SK-N-DZ (cell line): Measurements from ENCODE around the gene FGD2.
"Not testable (repeated sequence)": the region's sequence is repeated elsewhere in the genome, so short reads cannot be mapped to it uniquely, and the experiment has no call there.

Experiments used
- DNase-seq: peaks from one replicate; pipeline ENCODE4 v3.0.0-alpha.2; 2015; ENCODE audit warnings: low spot score

FGD2 gene

DNA sequence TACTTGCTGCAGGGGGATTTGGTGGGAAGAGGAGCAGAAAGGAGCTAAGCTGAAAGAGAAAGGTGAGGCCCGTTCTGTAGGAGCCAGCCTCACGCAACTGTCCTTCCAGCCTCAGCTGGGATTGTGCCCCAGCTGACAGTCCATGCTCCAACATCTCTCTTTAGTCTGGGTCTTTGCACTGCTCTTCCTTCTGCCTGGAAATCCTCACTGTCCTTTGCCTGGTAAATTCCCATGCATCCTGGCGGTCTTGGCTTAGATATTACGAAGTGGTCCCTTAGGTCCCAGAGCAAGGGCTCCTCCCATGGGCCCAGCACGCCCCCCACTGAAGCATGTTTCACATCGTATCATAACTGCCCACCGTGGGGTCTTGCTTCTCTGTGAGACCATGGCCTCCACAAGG, 52.2 kb downstream of the FGD2 start:
- no peak for DNase-seq

GRCh38 chr6:37058084-37058586, 52.7 kb downstream of the FGD2 start:
- DNase-seq: no peak

- DNase-seq: not testable (repeated sequence)
Measured at GRCh38 chr6:37058984-37059343, 53.5 kb downstream of the FGD2 start.

DNA sequence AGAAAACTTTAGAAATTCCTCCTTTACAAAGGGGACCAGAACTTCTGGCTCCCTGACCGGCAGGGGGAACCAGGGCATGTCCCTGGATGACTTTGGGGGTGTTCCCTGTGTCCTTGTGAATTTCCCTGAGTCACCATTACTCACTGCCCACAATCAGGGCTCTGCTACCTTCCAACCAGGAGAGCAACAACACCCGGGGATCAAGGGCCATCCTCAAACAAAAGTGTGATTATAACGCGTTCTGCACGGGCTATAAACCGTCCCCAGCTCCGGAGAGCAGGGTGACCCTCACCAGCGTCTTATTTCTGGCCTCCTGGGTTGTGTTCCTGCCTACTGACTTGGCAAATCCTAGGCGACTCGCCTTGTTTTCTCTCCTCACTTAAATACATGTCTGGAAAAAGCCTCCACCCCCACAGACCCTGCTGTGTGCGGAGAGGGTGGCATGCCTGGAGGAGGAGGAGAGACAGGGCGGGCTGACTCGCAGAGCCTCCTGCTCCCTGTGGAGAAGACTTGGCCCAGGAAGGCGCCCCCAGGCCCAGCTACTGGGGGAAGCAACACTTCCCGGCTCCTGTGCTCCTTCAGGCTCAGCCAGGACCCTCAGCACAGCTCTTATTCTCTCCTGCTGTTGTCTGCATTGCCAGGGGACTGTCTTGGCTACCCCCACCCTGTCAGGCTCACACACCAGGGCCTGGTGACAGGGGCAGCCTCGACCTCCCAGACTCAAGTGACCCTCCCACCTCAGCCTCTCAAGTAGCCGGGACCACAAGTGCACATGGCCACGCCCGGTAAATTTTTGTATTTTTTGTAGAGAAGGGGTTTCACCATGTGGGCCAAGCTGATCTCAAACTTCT, 54.1 kb downstream of the FGD2 start:
- peak; percentile 53 for DNase-seq

DNA sequence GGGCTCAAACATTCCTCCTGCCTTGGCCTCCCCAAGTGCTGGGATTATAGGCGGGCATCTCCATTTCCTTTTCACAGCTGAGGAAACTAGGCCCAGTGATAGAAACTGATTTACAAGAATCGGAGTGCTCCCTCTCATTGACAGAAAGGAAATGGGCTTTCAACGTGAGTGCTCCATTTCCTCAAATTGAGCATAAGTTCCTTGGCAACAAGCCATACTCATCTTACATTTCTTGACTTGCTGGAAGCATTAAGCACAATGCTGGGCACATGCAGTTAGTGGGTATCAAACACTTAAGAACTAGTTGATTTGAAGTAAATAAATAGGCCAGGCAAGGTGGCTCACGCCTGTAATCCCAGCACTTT, 54.7 kb downstream of the FGD2 start:
- DNase-seq: no peak

- DNase-seq: peak; percentile 50
Measured at GRCh38 chr6:37061157-37061804, 55.8 kb downstream of the FGD2 start.

- no peak for DNase-seq
Measured at GRCh38 chr6:37062424-37062823, 57.0 kb downstream of the FGD2 start.

- no peak for DNase-seq
Measured at GRCh38 chr6:37068356-37069270, 63.2 kb downstream of the FGD2 start.

GRCh38 chr6:37069639-37070038, 64.2 kb downstream of the FGD2 start:
- DNase-seq: no peak

DNA sequence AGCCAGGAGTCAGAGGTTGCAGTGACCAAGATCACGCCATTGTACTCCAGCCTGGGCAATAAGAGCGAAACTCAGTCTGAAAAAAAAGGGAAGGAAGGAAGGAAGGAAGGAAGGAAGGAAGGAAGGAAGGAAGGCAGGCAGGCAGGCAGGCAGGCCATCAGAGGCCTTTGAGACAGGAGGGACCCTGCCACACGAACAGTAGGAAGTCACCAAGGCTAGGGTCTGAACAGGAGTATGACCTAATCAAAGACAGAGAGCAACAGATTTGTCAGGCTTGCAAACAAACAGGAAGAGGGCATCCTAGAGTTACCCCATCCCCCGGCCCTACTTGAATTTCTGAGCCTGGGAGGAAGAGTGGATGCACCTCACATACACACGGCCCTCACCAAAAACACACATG, 67.1 kb downstream of the FGD2 start:
- no peak for DNase-seq

DNA sequence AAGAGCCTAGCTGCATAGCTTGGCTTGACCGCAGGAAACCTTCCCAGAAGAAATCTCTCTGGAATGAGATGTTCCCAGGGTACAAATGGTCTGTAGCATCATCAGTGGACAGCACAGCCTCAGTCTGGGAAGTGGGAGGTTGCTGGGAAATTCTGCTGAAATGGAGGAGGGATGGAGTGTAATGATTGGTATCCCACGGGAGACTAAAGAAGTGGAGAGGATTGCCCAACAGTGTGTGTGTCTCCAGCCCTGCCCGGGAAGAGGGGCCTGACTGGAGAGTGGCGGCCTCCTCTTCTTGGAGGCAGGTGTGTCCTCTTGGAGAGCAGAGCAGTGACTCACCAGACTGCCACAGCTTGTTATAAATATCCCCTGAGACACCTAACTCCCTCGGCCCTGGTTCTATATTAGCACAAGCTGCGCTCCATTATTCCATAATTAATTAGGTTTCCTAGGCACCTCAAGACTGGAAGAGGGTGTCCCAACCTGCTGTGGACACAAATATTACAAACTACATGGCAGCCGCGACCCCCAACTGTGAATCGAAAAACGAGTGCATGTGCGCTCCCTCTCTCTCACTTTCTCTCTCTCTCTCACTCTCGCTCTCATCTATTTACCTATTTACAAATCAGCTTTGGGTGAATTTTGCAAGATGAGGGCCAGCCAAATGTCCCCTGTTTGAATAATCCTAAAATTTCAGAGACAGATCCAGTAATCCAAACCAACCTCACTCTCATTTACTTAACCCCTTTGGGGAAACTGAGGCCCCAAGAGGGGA, 68.8 kb downstream of the FGD2 start:
- no peak for DNase-seq

DNA sequence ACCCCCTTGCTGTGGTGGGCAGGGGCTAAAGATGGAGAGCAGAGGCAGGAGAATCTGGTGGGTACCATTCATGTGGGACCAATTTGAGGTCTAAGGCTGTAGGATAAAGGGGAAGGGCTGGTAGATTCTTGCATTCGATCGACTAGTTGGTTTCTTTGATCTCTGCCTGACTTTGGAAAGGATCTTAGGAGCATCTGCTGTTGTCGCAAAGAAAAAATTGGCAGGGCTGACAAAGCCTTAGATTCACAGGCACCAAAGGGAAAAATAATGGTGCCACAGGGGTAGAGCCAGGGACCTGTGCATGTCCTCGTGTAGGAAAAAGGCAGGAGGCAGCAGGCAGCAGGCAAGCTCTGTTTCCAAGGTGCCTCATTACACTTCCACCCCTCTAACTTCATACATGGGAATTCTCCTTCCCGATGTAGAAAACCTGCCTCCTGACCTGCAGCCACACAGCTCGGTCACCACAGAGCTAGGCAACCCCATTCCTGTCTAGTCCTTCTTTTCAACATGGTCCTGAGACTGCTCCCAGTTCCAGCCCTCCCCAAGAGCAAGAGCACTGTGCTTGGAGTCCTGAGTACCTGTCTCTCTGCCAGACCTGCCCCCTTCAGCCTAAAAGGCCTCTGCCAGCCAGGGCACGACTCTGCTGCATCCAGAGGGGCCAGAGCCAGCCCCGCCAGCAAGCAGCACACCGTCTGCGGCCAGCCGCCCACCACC, 71.9 kb downstream of the FGD2 start:
- DNase-seq: no peak

DNA sequence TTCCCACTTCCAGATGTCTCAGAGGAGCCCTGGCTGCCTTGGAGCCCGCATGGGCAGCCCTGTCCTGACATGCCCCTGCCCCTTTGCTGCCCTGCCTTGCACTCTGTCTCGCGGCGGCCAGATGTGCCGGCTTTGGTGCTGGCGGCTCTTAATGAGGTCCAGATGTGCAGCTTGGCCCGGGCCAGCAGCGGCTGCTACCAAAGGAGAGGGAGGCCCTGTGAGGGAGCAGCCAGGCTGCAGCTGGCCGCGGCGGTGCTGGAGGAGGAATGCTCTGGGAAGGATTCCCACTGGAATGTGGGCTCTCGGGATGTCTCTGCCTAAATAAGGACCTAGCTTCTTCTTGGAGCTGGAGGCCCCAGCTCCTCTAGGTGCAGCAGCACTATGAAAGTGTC, 72.4 kb downstream of the FGD2 start:
- DNase-seq: peak; percentile 65
